Measurements from ENCODE around the gene DHRS2. TPM values are rescaled to one million over a fixed set of nuclear protein-coding genes. Genes with fewer than 3 reads are reported as not detected.

Gene DHRS2
- total and polyA plus RNA-seq, 8 donors = 0.26 to 1.1 (median 0.60) TPM

- peaks cover 0 to 18% of the 10 kb centered on the region in 2 donors for H3K9me3 ChIP-seq
Measured at GRCh38 chr14:23623962-23624361, 12.2 kb upstream of the DHRS2 start.

DNA sequence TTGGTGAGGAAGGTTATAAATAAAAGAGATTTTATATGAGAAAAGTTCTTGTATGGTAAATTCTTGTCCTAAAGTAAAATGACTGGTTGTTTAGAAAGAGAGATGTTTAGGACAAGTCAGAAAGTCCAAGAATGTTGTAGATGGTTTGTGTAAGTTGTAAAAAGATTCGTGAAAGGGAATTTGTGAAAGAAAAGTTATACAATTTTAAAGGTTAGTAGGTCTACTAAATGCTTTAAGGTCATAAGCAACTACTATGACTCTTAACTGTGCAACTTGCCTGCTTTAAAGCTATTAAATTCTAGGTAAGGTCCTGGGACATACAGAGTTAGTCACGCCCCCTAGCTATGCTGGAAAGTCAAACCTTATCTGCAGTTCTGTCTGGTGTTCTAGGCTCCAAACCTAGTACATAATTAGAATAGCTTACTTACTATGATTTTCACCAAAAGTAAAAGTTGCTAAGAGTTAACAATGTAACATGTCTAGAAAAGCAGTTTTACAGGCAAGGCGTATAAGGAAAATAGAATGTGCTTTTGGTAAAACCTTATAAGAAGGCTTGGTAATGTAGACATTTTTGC, 11.2 kb upstream of the DHRS2 start:
- H3K27ac ChIP-seq = no peak overlapping the region
- no peak for TF ChIP-seq CTCF (IDR thresholded peaks at IDR 0.05)
- H3K4me1 ChIP-seq = no peaks in the 10 kb centered on the region
- intact Hi-C loops (cut with DNase I) = no loop called here
- no peaks in the 10 kb centered on the region for H3K27me3 ChIP-seq
- no peaks in the 10 kb centered on the region for H3K36me3 ChIP-seq
- peaks cover 0 to 18% of the 10 kb centered on the region in 2 donors for H3K9me3 ChIP-seq
- H3K4me3 ChIP-seq = no peak overlapping the region
- ATAC-seq (no peak), DNase-seq (no peak)

More at GRCh38 chr14:23623962-23624361, 12.2 kb upstream of the DHRS2 start:
- no peak for TF ChIP-seq CTCF (IDR thresholded peaks at IDR 0.05)
- Histone ChIP-seq H3K4me3 (no peak overlapping the region), H3K27me3 (no peaks in the 10 kb centered on the region), H3K27ac (no peak overlapping the region), H3K36me3 (no peaks in the 10 kb centered on the region), H3K4me1 (no peaks in the 10 kb centered on the region)
- ATAC-seq (no peak), DNase-seq (no peak)
- intact Hi-C loops (cut with DNase I) = no loop called here

DNA sequence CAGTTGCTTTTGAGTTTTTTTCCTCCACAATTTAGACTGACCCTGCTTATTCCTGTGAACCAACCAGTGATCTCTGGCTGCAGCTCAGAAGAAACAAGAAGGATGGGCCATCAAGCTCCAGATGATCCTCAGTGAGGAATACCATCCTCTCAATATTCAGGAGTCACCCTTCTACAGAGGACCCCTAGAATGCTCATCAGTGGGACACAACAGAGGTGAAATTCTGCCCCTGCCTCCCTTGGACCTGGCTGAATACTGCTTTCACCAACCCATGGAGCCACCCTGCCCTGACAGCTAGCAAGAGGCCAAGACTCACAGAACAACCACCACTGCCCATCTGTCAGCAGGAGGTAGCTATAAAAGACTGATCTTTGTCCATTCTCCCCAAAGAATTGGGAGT, 9.2 kb upstream of the DHRS2 start:
- intact Hi-C loops (cut with DNase I) = no loop called here
- H3K27ac ChIP-seq = no peak overlapping the region
- no peak for ATAC-seq
- no peak overlapping the region for H3K4me3 ChIP-seq
- H3K9me3 ChIP-seq = peaks cover 0 to 18% of the 10 kb centered on the region in 2 donors
- TF ChIP-seq CTCF (IDR thresholded peaks at IDR 0.05) = no peak
- no peaks in the 10 kb centered on the region for H3K36me3 ChIP-seq
- no peak for DNase-seq
- no peaks in the 10 kb centered on the region for H3K27me3 ChIP-seq
- H3K4me1 ChIP-seq = peaks cover 0 to 4% of the 10 kb centered on the region in 2 donors

- intact Hi-C loops (cut with DNase I) = no loop called here
- no peak for TF ChIP-seq CTCF (IDR thresholded peaks at IDR 0.05)
- ATAC-seq = no peak
Measured at GRCh38 chr14:23627961-23628360, 8.2 kb upstream of the DHRS2 start.

DNA sequence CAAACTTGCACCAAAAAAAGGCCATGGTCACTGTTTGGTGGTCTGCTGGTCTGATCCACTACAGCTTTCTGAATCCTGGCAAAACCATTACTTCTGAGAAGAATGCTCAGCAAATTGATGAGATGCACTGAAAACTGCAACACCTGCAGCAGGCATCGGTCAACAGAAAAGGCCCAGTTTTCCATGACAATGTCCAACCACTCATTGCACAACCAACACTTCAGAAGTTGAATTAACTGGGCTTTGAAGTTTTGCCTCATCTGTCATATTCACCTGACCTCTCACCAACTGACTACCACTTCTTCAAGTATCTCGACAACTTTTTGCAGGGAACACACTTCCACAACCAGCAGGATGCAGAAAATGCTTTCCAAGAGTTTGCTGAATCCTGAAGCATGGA, 7.0 kb upstream of the DHRS2 start:
- intact Hi-C loops (cut with DNase I) = no loop called here
- H3K9me3 ChIP-seq = peaks cover 0 to 14% of the 10 kb centered on the region in 2 donors
- no peak overlapping the region for H3K4me3 ChIP-seq
- H3K27ac ChIP-seq = no peak overlapping the region
- H3K36me3 ChIP-seq = no peaks in the 10 kb centered on the region
- H3K27me3 ChIP-seq = no peaks in the 10 kb centered on the region
- peaks cover 0 to 9% of the 10 kb centered on the region in 2 donors for H3K4me1 ChIP-seq
- ATAC-seq (no peak), DNase-seq (no peak)
- TF ChIP-seq CTCF (IDR thresholded peaks at IDR 0.05) = no peak

More at GRCh38 chr14:23627961-23628360, 8.2 kb upstream of the DHRS2 start:
- H3K4me1 ChIP-seq = peaks cover 0 to 9% of the 10 kb centered on the region in 2 donors
- no peak for DNase-seq
- H3K36me3 ChIP-seq = no peaks in the 10 kb centered on the region
- no peak overlapping the region for H3K4me3 ChIP-seq
- H3K27me3 ChIP-seq = no peaks in the 10 kb centered on the region
- peaks cover 0 to 18% of the 10 kb centered on the region in 2 donors for H3K9me3 ChIP-seq
- H3K27ac ChIP-seq = no peak overlapping the region

Measured in left lung (tissue), 10 donors.